Gastroesophageal sphincter (tissue), 4 donors: Measurements from ENCODE around the gene KIF26A. TPM values are rescaled to one million over a fixed set of nuclear protein-coding genes. Genes with fewer than 3 reads are reported as not detected.

ENCODE experiments used
- ATAC-seq: fragments of 150-250 bp; one replicate; pipeline ENCODE4 v1.9.1; 2016; ENCODE audit warnings: mild to moderate bottlenecking, moderate library complexity
- H3K27ac ChIP-seq, 4 donors: fragments of 200-600 bp; sonication (generic) in 3 of 4; 1 replicate in 3 of 4; 2 replicates in 1 of 4; pipeline ENCODE4 v1.5.1; 2016 to 2019
- H3K27me3 ChIP-seq: fragments of 200-600 bp; sonication (generic); one replicate; pipeline ENCODE4 v1.5.1; 2019
- H3K36me3 ChIP-seq, 2 donors: fragments of 200-600 bp; sonication (generic); one replicate each; pipeline ENCODE4 v1.5.1; 2019; ENCODE audit warnings: control low read depth in 1 of 2
- H3K4me1 ChIP-seq, 3 donors: fragments of 200-600 bp; sonication (generic); 1 replicate in 2 of 3; 2 replicates in 1 of 3; pipeline ENCODE4 v1.5.1; 2016 to 2019; ENCODE audit warnings: control low read depth in 2 of 3
- H3K4me3 ChIP-seq, 2 donors: fragments of 200-600 bp; sonication (generic); one replicate each; pipeline ENCODE4 v1.5.1; 2019; ENCODE audit warnings: mild to moderate bottlenecking in 1 of 2, moderate library complexity in 1 of 2
- H3K9me3 ChIP-seq, 3 donors: fragments of 200-600 bp; sonication (generic); one replicate each; pipeline ENCODE4 v1.5.1; 2017 to 2019; ENCODE audit warnings: control low read depth in 2 of 3
- CTCF ChIP-seq, 4 experiments: fragments of 200-600 bp in 2 of 4; fragments of 450-650 bp in 2 of 4; sonication (generic) in 1 of 4; IDR thresholded peaks; one replicate each; pipeline ENCODE4 v1.5.1; 2017 to 2019; ENCODE audit warnings: antibody characterized with exemption in 4 of 4, mild to moderate bottlenecking in 2 of 4, moderate library complexity in 2 of 4
- EP300 ChIP-seq: sonication (generic); formaldehyde crosslinking; IDR thresholded peaks from one replicate; pipeline ENCODE4 v1.6.1; 2017; ENCODE audit warnings: antibody characterized with exemption, mild to moderate bottlenecking
- POLR2A ChIP-seq, 2 donors: fragments of 450-650 bp; IDR thresholded peaks; one replicate each; pipeline ENCODE4 v1.6.1; 2017; ENCODE audit warnings: antibody characterized with exemption in 2 of 2, mild to moderate bottlenecking in 2 of 2, moderate library complexity in 1 of 2
- POLR2AphosphoS5 ChIP-seq: sonication (generic); formaldehyde crosslinking; IDR thresholded peaks from one replicate; pipeline ENCODE4 v1.6.1; 2017; ENCODE audit warnings: antibody characterized with exemption
- WGBS, 2 donors: methylation state at CpG; one replicate each; pipeline ENCODE4 v1.1.5; 2018; ENCODE audit warnings: low coverage in 1 of 2; 5-methylcytosine and 5-hydroxymethylcytosine counted together
- total RNA-seq, 4 donors: library from RNA; depleted of rRNA; stranded (reverse); fragments of >200 nt; gene quantifications; one replicate each; pipeline ENCODE4 v1.1.0, GENCODE V29; 2016

The KIF26A gene
- total RNA-seq, 4 donors from 2014 or later = 2.2 to 6.9 (median 2.9) TPM

- no peak for ATAC-seq
- H3K36me3 ChIP-seq = no peaks in the 10 kb centered on the region
- peaks cover 39% of the 10 kb centered on the region for H3K27me3 ChIP-seq
- WGBS, 2 donors = no CpG with 5 or more reads among the region's 14 CpGs
- TF ChIP-seq POLR2A (IDR thresholded peaks at IDR 0.05) (no peak), EP300 (no peak), CTCF (IDR thresholded peaks at IDR 0.05) (no peak), POLR2AphosphoS5 (no peak)
- H3K9me3 ChIP-seq = no peaks in the 10 kb centered on the region
- H3K27ac ChIP-seq = no peak overlapping the region
- H3K4me3 ChIP-seq = no peak overlapping the region
- H3K4me1 ChIP-seq = no peaks in the 10 kb centered on the region
Measured at GRCh38 chr14:104194016-104194415, 55.6 kb downstream of the KIF26A start.

- 91 to 100% methylated on average over 1 to 6 of the region's 11 CpGs for WGBS, 2 donors
- peaks cover 39% of the 10 kb centered on the region for H3K27me3 ChIP-seq
- H3K9me3 ChIP-seq = no peaks in the 10 kb centered on the region
- no peak for ATAC-seq
- TF ChIP-seq POLR2AphosphoS5 (no peak), POLR2A (IDR thresholded peaks at IDR 0.05) (no peak), EP300 (no peak), CTCF (IDR thresholded peaks at IDR 0.05) (no peak)
- H3K27ac ChIP-seq = no peak overlapping the region
- H3K36me3 ChIP-seq = no peaks in the 10 kb centered on the region
- no peaks in the 10 kb centered on the region for H3K4me1 ChIP-seq
- H3K4me3 ChIP-seq = no peak overlapping the region
Measured at GRCh38 chr14:104194716-104195115, 56.3 kb downstream of the KIF26A start.

- ATAC-seq = no peak
- H3K27ac ChIP-seq = no peak overlapping the region
- H3K4me3 ChIP-seq = no peak overlapping the region
- no peaks in the 10 kb centered on the region for H3K4me1 ChIP-seq
- H3K36me3 ChIP-seq = no peaks in the 10 kb centered on the region
- peaks cover 39% of the 10 kb centered on the region for H3K27me3 ChIP-seq
- TF ChIP-seq EP300 = no peak
- no peak for TF ChIP-seq CTCF (IDR thresholded peaks at IDR 0.05)
- no peak for TF ChIP-seq POLR2A (IDR thresholded peaks at IDR 0.05)
- TF ChIP-seq POLR2AphosphoS5 = no peak
- WGBS, 2 donors = 80 to 91% methylated on average over 2 to 8 of the region's 16 CpGs
- H3K9me3 ChIP-seq = no peaks in the 10 kb centered on the region
Measured at GRCh38 chr14:104195361-104195760, 57.0 kb downstream of the KIF26A start.

GRCh38 chr14:104195878-104196277 is 57.5 kb downstream of the KIF26A start:
- no peaks in the 10 kb centered on the region for H3K4me1 ChIP-seq
- H3K9me3 ChIP-seq = no peaks in the 10 kb centered on the region
- no peaks in the 10 kb centered on the region for H3K36me3 ChIP-seq
- peaks cover 39% of the 10 kb centered on the region for H3K27me3 ChIP-seq
- H3K4me3 ChIP-seq = no peak overlapping the region
- H3K27ac ChIP-seq = no peak overlapping the region
- ATAC-seq = no peak
- 47 to 70% methylated on average over 2 to 9 of the region's 17 CpGs for WGBS, 2 donors
- TF ChIP-seq POLR2A (IDR thresholded peaks at IDR 0.05) = no peak
- no peak for TF ChIP-seq CTCF (IDR thresholded peaks at IDR 0.05)
- no peak for TF ChIP-seq POLR2AphosphoS5
- TF ChIP-seq EP300 = no peak

- no peaks in the 10 kb centered on the region for H3K4me1 ChIP-seq
- H3K27ac ChIP-seq = no peak overlapping the region
- no peaks in the 10 kb centered on the region for H3K9me3 ChIP-seq
- ATAC-seq = no peak
- WGBS, 2 donors = 42 to 43% methylated on average over 6 to 13 of the region's 14 CpGs
- no peak for TF ChIP-seq EP300
- no peak for TF ChIP-seq CTCF (IDR thresholded peaks at IDR 0.05)
- no peak for TF ChIP-seq POLR2A (IDR thresholded peaks at IDR 0.05)
- TF ChIP-seq POLR2AphosphoS5 = no peak
- peaks cover 39% of the 10 kb centered on the region for H3K27me3 ChIP-seq
- no peaks in the 10 kb centered on the region for H3K36me3 ChIP-seq
- H3K4me3 ChIP-seq = no peak overlapping the region
Measured at GRCh38 chr14:104196461-104197140, 58.2 kb downstream of the KIF26A start.
